HL-60 (cell line): ENCODE data around the gene IKBKE.

Source experiments
- DNase-seq, 2 experiments: peaks; one replicate each; pipeline ENCODE4 v3.0.0-alpha.2; 2010 to 2020; ENCODE audit warnings: low read depth in 1 of 2, low spot score in 1 of 2
- H3K27ac ChIP-seq: fragments of 250-450 bp; sonication (Bioruptor Pico); replicated peaks from 2 replicates; pipeline ENCODE4 v1.5.1; 2020; ENCODE audit warnings: mild to moderate bottlenecking, moderate library complexity
- H3K27me3 ChIP-seq: fragments of 250-450 bp; sonication (Bioruptor Pico); 2 replicates; pipeline ENCODE4 v1.5.1; 2021; ENCODE audit warnings: mild to moderate bottlenecking, moderate library complexity; ENCODE audit not compliant: insufficient read depth, poor library complexity, severe bottlenecking
- H3K4me3 ChIP-seq: replicated peaks from 2 replicates; pipeline ENCODE4 v1.5.1; 2011; ENCODE audit warnings: mild to moderate bottlenecking, control low read depth, low read length; ENCODE audit not compliant: insufficient read depth
- GABPA ChIP-seq: IDR thresholded peaks from 2 replicates; pipeline ENCODE4 v1.6.1; 2012; ENCODE audit warnings: low read depth
- POLR2AphosphoS5 ChIP-seq: IDR thresholded peaks from 2 replicates; pipeline ENCODE4 v1.6.1; 2012; ENCODE audit warnings: low read depth
- SPI1 ChIP-seq: IDR thresholded peaks from 2 replicates; pipeline ENCODE4 v1.6.1; 2012; ENCODE audit warnings: low read depth, mild to moderate bottlenecking, borderline replicate concordance
- TF ChIP-seq, protein P1 (sequence below): IDR thresholded peaks from one replicate; pipeline ENCODE4 v1.5.1; 2011; ENCODE audit warnings: low read length, control low read depth, inconsistent platforms; ENCODE audit not compliant: insufficient read depth
- TF ChIP-seq, protein P2 (sequence below): IDR thresholded peaks from 2 replicates; pipeline ENCODE4 v1.6.1; 2012; ENCODE audit warnings: low read depth; ENCODE audit not compliant: insufficient replicate concordance

The IKBKE gene

DNA sequence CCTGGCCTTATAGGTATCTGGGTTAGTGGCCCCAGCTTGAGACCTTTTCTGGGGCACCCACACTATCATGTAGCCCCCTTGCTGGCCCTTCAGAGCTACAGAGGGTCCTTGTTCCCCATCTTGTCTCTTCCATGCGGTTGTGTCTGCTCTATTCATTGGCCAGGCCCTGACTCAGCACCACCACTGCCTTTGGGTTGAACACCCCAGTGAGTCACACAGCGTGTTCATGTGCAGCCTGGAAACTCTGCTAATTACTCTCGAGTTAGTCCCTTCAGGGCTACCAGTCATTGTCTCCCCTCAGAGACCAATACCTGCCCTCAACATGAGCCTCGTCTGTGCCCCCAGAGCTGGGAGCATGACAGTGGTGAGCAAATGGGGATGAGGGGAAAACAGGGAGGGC lies 28.2 kb upstream of the IKBKE start:
- TF ChIP-seq, protein P1, sequence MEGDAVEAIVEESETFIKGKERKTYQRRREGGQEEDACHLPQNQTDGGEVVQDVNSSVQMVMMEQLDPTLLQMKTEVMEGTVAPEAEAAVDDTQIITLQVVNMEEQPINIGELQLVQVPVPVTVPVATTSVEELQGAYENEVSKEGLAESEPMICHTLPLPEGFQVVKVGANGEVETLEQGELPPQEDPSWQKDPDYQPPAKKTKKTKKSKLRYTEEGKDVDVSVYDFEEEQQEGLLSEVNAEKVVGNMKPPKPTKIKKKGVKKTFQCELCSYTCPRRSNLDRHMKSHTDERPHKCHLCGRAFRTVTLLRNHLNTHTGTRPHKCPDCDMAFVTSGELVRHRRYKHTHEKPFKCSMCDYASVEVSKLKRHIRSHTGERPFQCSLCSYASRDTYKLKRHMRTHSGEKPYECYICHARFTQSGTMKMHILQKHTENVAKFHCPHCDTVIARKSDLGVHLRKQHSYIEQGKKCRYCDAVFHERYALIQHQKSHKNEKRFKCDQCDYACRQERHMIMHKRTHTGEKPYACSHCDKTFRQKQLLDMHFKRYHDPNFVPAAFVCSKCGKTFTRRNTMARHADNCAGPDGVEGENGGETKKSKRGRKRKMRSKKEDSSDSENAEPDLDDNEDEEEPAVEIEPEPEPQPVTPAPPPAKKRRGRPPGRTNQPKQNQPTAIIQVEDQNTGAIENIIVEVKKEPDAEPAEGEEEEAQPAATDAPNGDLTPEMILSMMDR = no peak
- TF ChIP-seq SPI1 (no peak), GABPA (no peak), POLR2AphosphoS5 (no peak)
- TF ChIP-seq, protein P2, sequence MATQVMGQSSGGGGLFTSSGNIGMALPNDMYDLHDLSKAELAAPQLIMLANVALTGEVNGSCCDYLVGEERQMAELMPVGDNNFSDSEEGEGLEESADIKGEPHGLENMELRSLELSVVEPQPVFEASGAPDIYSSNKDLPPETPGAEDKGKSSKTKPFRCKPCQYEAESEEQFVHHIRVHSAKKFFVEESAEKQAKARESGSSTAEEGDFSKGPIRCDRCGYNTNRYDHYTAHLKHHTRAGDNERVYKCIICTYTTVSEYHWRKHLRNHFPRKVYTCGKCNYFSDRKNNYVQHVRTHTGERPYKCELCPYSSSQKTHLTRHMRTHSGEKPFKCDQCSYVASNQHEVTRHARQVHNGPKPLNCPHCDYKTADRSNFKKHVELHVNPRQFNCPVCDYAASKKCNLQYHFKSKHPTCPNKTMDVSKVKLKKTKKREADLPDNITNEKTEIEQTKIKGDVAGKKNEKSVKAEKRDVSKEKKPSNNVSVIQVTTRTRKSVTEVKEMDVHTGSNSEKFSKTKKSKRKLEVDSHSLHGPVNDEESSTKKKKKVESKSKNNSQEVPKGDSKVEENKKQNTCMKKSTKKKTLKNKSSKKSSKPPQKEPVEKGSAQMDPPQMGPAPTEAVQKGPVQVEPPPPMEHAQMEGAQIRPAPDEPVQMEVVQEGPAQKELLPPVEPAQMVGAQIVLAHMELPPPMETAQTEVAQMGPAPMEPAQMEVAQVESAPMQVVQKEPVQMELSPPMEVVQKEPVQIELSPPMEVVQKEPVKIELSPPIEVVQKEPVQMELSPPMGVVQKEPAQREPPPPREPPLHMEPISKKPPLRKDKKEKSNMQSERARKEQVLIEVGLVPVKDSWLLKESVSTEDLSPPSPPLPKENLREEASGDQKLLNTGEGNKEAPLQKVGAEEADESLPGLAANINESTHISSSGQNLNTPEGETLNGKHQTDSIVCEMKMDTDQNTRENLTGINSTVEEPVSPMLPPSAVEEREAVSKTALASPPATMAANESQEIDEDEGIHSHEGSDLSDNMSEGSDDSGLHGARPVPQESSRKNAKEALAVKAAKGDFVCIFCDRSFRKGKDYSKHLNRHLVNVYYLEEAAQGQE = no peak
- no peak overlapping the region for H3K27ac ChIP-seq
- no peak for DNase-seq
- no peak overlapping the region for H3K4me3 ChIP-seq
- no peaks in the 10 kb centered on the region for H3K27me3 ChIP-seq

DNA sequence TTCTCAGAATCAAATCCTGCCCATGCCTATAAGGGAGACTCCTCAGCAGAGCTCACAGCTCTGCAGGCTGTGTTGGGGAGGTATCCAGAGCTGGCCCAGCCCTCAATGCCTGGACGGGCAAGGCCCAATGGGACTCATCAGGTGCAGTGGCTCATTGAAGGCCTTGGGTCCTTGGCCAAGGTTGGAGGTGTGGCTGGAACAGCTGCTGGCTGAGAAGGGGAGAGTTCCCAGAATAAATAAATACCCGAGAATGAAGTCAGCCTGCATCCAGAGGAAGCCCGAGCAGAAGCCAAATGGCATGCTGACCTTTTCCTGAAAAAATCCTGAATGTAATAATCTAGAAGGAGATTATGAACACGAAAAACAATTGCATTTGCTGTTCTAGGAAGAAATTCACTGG lies 25.2 kb upstream of the IKBKE start:
- Histone ChIP-seq H3K4me3 (no peak overlapping the region), H3K27me3 (no peaks in the 10 kb centered on the region), H3K27ac (no peak overlapping the region)
- DNase-seq = no peak
- TF ChIP-seq GABPA (no peak), SPI1 (no peak), POLR2AphosphoS5 (no peak)
- TF ChIP-seq, protein P1 = no peak
- TF ChIP-seq, protein P2 = no peak

- Histone ChIP-seq H3K27ac (no peak overlapping the region), H3K27me3 (no peaks in the 10 kb centered on the region), H3K4me3 (no peak overlapping the region)
- no peak for DNase-seq
- TF ChIP-seq, protein P2 = no peak
- TF ChIP-seq SPI1 (no peak), POLR2AphosphoS5 (no peak), GABPA (no peak)
- TF ChIP-seq, protein P1 = no peak
Measured at GRCh38 chr1:206445911-206446356, 24.3 kb upstream of the IKBKE start.
